Stimulated activated CD4-positive, alpha-beta T cell treated with anti-CD3 and anti-CD28 coated beads, Interleukin-15, amount 100 ng/mL, for 48 hours (primary cell): ENCODE data around the gene CSNK2A2.

Experiments
- DNase-seq, 2 donors: peaks; one replicate each; pipeline ENCODE4 v3.0.0-alpha.2; 2020; ENCODE audit warnings: low read depth in 2 of 2

CSNK2A2 gene

GRCh38 chr16:58198022-58198683 lies at the start of gene CSNK2A2:
CSNK2A2 (minus strand) TSS chr16:58198106; CDS start chr16:58197736, 370 bp downstream.
- DNase-seq = peak; percentile 38 to 58

- DNase-seq = no peak
Observed at GRCh38 chr16:58243528-58244004, 45.7 kb upstream of the CSNK2A2 start.

GRCh38 chr16:58236831-58237230 lies 38.9 kb upstream of the CSNK2A2 start:
- no peak for DNase-seq

- peak; percentile 45 to 56 for DNase-seq
Observed at GRCh38 chr16:58236231-58236690, 38.4 kb upstream of the CSNK2A2 start.

GRCh38 chr16:58235663-58236062 lies 37.8 kb upstream of the CSNK2A2 start:
- DNase-seq = no peak

GRCh38 chr16:58234831-58235595 lies 37.1 kb upstream of the CSNK2A2 start:
- DNase-seq = no peak

- DNase-seq = no peak
Observed at GRCh38 chr16:58230259-58230658, 32.4 kb upstream of the CSNK2A2 start.

GRCh38 chr16:58226790-58227189 lies 28.9 kb upstream of the CSNK2A2 start:
- DNase-seq = no peak

GRCh38 chr16:58225965-58226602 lies 28.2 kb upstream of the CSNK2A2 start:
- no peak for DNase-seq

- DNase-seq = no peak
Observed at GRCh38 chr16:58222532-58223316, 24.8 kb upstream of the CSNK2A2 start.

- no peak for DNase-seq
Observed at GRCh38 chr16:58219432-58219831, 21.5 kb upstream of the CSNK2A2 start.

GRCh38 chr16:58218786-58219185 lies 20.9 kb upstream of the CSNK2A2 start:
- no peak for DNase-seq

GRCh38 chr16:58217311-58217925 lies 19.5 kb upstream of the CSNK2A2 start:
- DNase-seq = no peak

- no peak for DNase-seq
Observed at GRCh38 chr16:58212824-58213655, 15.1 kb upstream of the CSNK2A2 start.

GRCh38 chr16:58211846-58212245 lies 13.9 kb upstream of the CSNK2A2 start:
- DNase-seq = no peak

- no peak for DNase-seq
Observed at GRCh38 chr16:58211245-58211644, 13.3 kb upstream of the CSNK2A2 start.

- DNase-seq = no peak
Observed at GRCh38 chr16:58205276-58206036, 7.5 kb upstream of the CSNK2A2 start.

GRCh38 chr16:58201163-58201562 lies 3.3 kb upstream of the CSNK2A2 start:
- no peak for DNase-seq

- DNase-seq = no peak
Observed at GRCh38 chr16:58200004-58200797, 2.3 kb upstream of the CSNK2A2 start.
